ENCODE data around the gene ALPG.

The ALPG gene

DNA sequence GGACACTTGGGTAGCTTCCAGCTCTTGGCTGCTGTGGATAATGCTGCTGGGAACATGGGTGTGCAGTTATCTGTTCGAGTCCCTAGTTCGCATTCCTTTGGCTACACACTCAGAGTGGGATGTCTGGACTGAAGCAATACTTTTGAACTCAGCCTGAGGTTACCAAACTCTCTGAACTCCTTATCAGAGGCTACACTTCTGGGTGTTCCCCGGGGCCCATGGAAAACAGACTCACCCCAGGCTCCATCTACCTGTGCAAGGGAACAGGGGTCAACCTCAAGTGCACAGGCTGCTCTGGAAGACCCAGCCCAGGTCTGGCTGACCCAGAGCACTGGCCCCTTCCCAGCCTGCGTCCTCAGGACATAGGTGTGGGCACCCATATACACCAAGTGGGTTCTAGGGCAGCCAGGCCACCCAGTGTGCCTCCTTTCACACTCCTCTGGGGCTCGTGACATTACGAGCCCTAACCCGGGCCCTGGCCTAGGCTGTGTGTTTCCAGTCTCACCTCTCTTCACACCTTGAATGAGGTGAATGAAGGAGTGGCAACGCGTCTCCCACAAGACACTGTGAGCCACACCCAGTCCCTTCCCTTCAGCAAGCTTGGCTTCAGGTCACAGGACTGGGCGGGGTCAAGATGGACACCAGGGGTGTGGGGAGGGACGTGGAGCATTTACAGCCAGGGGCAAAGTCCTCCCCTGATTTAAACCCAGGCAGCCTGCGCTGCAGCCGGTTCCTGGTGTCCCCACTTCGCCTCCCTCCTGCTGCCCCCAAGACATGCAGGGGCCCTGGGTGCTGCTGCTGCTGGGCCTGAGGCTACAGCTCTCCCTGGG is 49.0 kb downstream of the ALPG start, which contains the start of gene ALPI:
Gene ALPI (plus strand): TSS at position 728 of the 830 bp plus-strand sequence. CDS start 47 bp downstream, at position 775.
- in situ Hi-C loops (cut with MboI; ENCODE audit: low sequenced_read_pairs) = no loop called here

GRCh38 chr2:232456296-232457120 is 49.9 kb downstream of the ALPG start:
- in situ Hi-C loops (cut with MboI; ENCODE audit: low sequenced_read_pairs) = no loop called here

DNA sequence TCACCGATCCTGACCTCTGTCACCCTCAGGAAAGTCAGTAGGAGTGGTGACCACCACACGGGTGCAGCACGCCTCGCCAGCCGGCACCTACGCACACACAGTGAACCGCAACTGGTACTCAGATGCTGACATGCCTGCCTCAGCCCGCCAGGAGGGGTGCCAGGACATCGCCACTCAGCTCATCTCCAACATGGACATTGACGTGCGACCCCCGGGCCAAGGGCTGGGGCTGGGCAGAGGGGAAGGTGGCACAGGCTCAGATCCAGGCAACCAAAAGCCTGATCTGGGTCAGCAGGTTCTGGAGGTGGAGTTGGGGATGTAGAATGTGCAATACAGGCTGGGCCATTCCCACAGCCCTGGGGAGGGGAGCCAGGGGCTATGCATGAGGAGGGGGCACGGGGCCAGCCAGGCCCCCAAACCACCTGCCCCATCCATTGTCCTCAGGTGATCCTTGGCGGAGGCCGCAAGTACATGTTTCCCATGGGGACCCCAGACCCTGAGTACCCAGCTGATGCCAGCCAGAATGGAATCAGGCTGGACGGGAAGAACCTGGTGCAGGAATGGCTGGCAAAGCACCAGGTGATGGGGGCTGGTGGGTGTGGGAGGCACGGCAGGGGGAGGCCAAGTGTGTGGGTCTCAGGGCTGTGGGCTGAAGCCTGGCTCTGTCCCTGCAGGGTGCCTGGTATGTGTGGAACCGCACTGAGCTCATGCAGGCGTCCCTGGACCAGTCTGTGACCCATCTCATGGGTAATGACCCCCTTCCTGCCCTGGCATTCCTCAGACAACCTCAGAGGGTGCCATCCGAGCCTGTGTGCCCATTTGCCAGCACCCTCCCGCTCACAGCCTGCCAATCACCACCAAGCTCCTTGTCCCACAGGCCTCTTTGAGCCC is 50.7 kb downstream of the ALPG start:
- in situ Hi-C loops (cut with MboI; ENCODE audit: low sequenced_read_pairs) = no loop called here

GRCh38 chr2:232458051-232458660 is 51.5 kb downstream of the ALPG start:
- in situ Hi-C loops (cut with MboI; ENCODE audit: low sequenced_read_pairs) = no loop called here

DNA sequence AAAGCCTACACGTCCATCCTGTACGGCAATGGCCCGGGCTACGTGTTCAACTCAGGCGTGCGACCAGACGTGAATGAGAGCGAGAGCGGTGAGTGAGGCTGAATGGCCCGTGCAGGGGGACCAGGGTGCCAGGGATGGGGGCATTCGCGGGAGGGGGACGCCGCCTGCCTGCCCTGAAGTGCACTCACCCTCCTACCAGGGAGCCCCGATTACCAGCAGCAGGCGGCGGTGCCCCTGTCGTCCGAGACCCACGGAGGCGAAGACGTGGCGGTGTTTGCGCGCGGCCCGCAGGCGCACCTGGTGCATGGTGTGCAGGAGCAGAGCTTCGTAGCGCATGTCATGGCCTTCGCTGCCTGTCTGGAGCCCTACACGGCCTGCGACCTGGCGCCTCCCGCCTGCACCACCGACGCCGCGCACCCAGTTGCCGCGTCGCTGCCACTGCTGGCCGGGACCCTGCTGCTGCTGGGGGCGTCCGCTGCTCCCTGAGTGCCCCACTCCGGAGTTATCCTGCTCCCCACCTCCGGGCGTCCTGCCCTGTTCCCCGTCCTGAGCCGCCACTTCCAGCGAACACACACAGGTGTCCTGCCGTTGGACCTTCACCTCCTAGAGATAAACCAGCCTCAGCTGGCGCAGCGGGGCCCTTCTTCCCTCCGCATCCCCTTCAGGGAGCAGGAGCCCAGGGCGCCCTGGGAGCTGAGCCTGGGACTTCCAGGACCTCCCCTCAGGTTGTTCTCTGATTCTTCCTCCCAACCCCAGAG is 52.2 kb downstream of the ALPG start:
- in situ Hi-C loops (cut with MboI; ENCODE audit: low sequenced_read_pairs) = no loop called here

- in situ Hi-C loops (cut with MboI; ENCODE audit: low sequenced_read_pairs) = no loop called here
Observed at GRCh38 chr2:232459419-232460035, 52.9 kb downstream of the ALPG start.

- in situ Hi-C loops (cut with MboI; ENCODE audit: low sequenced_read_pairs) = no loop called here
Observed at GRCh38 chr2:232460171-232460570, 53.5 kb downstream of the ALPG start.

Data from HL-60/S4 treated with phorbol 12-myristate 13-acetate at 8.2 ng/mL for 4 days and 3 days (cell line).